ENCODE measurements around the gene PDE9A. TPM values are rescaled to one million over a fixed set of nuclear protein-coding genes. Genes with fewer than 3 reads are reported as not detected.

The PDE9A gene
- total and polyA plus RNA-seq, 2 donors (not counting 3 experiments of a cell fraction or from before 2014, with no cell fraction given), result 0.28 to 2.2 TPM

- Histone ChIP-seq H3K27ac (ENCODE audit: insufficient read depth, low read depth, low read length) (no peak overlapping the region), H3K4me1 (ENCODE audit: control insufficient read depth, extremely low read depth, insufficient read depth, low read length) (peaks cover 10% of the 10 kb centered on the region), H3K4me2 (ENCODE audit: insufficient read depth, low read length) (no peak overlapping the region), H3K4me3 (replicated peaks in 1 of 3; ENCODE audit: insufficient read depth in 1 of 3, low read depth in 1 of 3, low read length in 3 of 3) (no peak overlapping the region), H3K36me3 (ENCODE audit: control insufficient read depth in 2 of 2, extremely low read depth in 1 of 2, insufficient read depth in 2 of 2, low read length in 2 of 2) (no peaks in the 10 kb centered on the region), H3K9me1 (replicated peaks; ENCODE audit: control insufficient read depth, extremely low read depth, insufficient read depth, low read length) (no peaks in the 10 kb centered on the region), H3K9me3 (replicated peaks; ENCODE audit: control insufficient read depth, insufficient read depth, low read length) (no peaks in the 10 kb centered on the region), H3K27me3 (ENCODE audit: control insufficient read depth in 2 of 2, insufficient read depth in 2 of 2, low read length in 2 of 2) (peaks cover 0 to 9% of the 10 kb centered on the region in 2 experiments), H2AFZ (ENCODE audit: low read depth, low read length) (no peak overlapping the region), H3K9ac (replicated peaks; ENCODE audit: extremely low read depth, insufficient read depth, low read length) (no peak overlapping the region), H3K79me2 (ENCODE audit: control insufficient read depth, insufficient read depth, low read length) (no peaks in the 10 kb centered on the region), H4K20me1 (replicated peaks; ENCODE audit: control insufficient read depth, extremely low read depth, insufficient read depth, low read length) (no peaks in the 10 kb centered on the region)
- DNase-seq (ENCODE audit: low read depth, low spot score), result no peak
- TF ChIP-seq EZH2 (IDR thresholded peaks at IDR 0.05; ENCODE audit: borderline replicate concordance, low read depth, low read length, severe bottlenecking) (no peak), POLR2A (IDR thresholded peaks at IDR 0.05; ENCODE audit: low read depth, low read length) (no peak), POLR2AphosphoS5 (IDR thresholded peaks at IDR 0.05; ENCODE audit: insufficient read depth, low read depth, low read length) (no peak), JUN (IDR thresholded peaks at IDR 0.05; ENCODE audit: borderline replicate concordance, insufficient read depth, insufficient read length, low read depth) (no peak), CTCF (IDR thresholded peaks at IDR 0.05; ENCODE audit: extremely low read depth in 1 of 2, insufficient read depth in 1 of 2, low read depth in 1 of 2, low read length in 2 of 2) (no peak), MYC (IDR thresholded peaks at IDR 0.05; ENCODE audit: low read depth, low read length) (no peak), FOS (IDR thresholded peaks at IDR 0.05; ENCODE audit: borderline replicate concordance, insufficient read depth, low read length) (no peak)
- FAIRE-seq, result no peak
- dilution Hi-C loops (cut with MboI; ENCODE audit: extremely low pct_ligation_motif_present, low sequenced_read_pairs) (no loop called here), intact Hi-C loops (cut with micrococcal nuclease) (no loop called here)
- CTCF ChIA-PET, result interaction anchor here (1.8 kb wide), 1 partner anchor 8 kb away, joined by 4 read pairs; no protein-coding TSS in a partner anchor
- POLR2A ChIA-PET, result interaction anchor here (0.6 kb wide), 1 partner anchor 1499 kb away, joined by 3 read pairs; no protein-coding TSS in a partner anchor
- no TSS peak for BruUV-seq (replicated peaks)
Observed at GRCh38 chr21:42680058-42680330, 26.6 kb downstream of the PDE9A start.
